Epithelial cell of proximal tubule (primary cell): ENCODE results near the gene GJD3. TPM values are rescaled to one million over a fixed set of nuclear protein-coding genes. Genes with fewer than 3 reads are reported as not detected.
A peak's percentile ranks its signal among the peaks of the same experiment; 100 is the strongest.
"Not testable (repeated sequence)": the region's sequence is repeated elsewhere in the genome, so short reads cannot be mapped to it uniquely, and the experiment has no call there.

Experiments used
- DNase-seq: peaks from one replicate; pipeline ENCODE4 v3.0.0-alpha.2; 2011; ENCODE audit warnings: low read depth
- H3K4me3 ChIP-seq: 2 replicates; pipeline ENCODE4 v1.5.1; 2011; ENCODE audit warnings: low read depth, mild to moderate bottlenecking, low read length
- total RNA-seq: library from RNA; depleted of rRNA; stranded (reverse); fragments of >200 nt; gene quantifications from 2 replicates; pipeline ENCODE4 v1.2.3, GENCODE V29; 2015
- TF ChIP-seq, protein P1 (sequence below): conservative IDR thresholded peaks from 2 replicates; pipeline ENCODE4 v1.5.1; 2012; ENCODE audit warnings: low read depth, mild to moderate bottlenecking, low read length

The GJD3 gene
- total RNA-seq, 1 donor from 2014 or later = not detected

GRCh38 chr17:40402668-40403067, 38.1 kb upstream of the GJD3 start:
- no peak overlapping the region for H3K4me3 ChIP-seq
- TF ChIP-seq, protein P1, sequence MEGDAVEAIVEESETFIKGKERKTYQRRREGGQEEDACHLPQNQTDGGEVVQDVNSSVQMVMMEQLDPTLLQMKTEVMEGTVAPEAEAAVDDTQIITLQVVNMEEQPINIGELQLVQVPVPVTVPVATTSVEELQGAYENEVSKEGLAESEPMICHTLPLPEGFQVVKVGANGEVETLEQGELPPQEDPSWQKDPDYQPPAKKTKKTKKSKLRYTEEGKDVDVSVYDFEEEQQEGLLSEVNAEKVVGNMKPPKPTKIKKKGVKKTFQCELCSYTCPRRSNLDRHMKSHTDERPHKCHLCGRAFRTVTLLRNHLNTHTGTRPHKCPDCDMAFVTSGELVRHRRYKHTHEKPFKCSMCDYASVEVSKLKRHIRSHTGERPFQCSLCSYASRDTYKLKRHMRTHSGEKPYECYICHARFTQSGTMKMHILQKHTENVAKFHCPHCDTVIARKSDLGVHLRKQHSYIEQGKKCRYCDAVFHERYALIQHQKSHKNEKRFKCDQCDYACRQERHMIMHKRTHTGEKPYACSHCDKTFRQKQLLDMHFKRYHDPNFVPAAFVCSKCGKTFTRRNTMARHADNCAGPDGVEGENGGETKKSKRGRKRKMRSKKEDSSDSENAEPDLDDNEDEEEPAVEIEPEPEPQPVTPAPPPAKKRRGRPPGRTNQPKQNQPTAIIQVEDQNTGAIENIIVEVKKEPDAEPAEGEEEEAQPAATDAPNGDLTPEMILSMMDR = peak; percentile 13
- DNase-seq = no peak

GRCh38 chr17:40399185-40399584, 34.6 kb upstream of the GJD3 start:
- TF ChIP-seq, protein P1 = peak; percentile 65

GRCh38 chr17:40386555-40386954, 22.0 kb upstream of the GJD3 start:
- not testable (repeated sequence) for H3K4me3 ChIP-seq

More at GRCh38 chr17:40399185-40399584, 34.6 kb upstream of the GJD3 start:
- H3K4me3 ChIP-seq = no peak overlapping the region
- no peak for DNase-seq

GRCh38 chr17:40382251-40382650, 17.7 kb upstream of the GJD3 start:
- TF ChIP-seq, protein P1 = no peak
- DNase-seq = no peak

More at GRCh38 chr17:40386555-40386954, 22.0 kb upstream of the GJD3 start:
- DNase-seq = not testable (repeated sequence)

GRCh38 chr17:40378966-40379365, 14.4 kb upstream of the GJD3 start:
- no peak overlapping the region for H3K4me3 ChIP-seq
- DNase-seq = no peak
- TF ChIP-seq, protein P1 = no peak

More at GRCh38 chr17:40382251-40382650, 17.7 kb upstream of the GJD3 start:
- no peak overlapping the region for H3K4me3 ChIP-seq

- TF ChIP-seq, protein P1 = no peak
- no peak overlapping the region for H3K4me3 ChIP-seq
- DNase-seq = no peak
These were observed 13.3 kb upstream of the GJD3 start for GRCh38 chr17:40377832-40378231.

- H3K4me3 ChIP-seq, DNase-seq: not testable (repeated sequence)
These were observed 12.0 kb upstream of the GJD3 start for GRCh38 chr17:40376541-40376940.

GRCh38 chr17:40375786-40376185, 11.2 kb upstream of the GJD3 start:
- DNase-seq, H3K4me3 ChIP-seq: not testable (repeated sequence)

DNA sequence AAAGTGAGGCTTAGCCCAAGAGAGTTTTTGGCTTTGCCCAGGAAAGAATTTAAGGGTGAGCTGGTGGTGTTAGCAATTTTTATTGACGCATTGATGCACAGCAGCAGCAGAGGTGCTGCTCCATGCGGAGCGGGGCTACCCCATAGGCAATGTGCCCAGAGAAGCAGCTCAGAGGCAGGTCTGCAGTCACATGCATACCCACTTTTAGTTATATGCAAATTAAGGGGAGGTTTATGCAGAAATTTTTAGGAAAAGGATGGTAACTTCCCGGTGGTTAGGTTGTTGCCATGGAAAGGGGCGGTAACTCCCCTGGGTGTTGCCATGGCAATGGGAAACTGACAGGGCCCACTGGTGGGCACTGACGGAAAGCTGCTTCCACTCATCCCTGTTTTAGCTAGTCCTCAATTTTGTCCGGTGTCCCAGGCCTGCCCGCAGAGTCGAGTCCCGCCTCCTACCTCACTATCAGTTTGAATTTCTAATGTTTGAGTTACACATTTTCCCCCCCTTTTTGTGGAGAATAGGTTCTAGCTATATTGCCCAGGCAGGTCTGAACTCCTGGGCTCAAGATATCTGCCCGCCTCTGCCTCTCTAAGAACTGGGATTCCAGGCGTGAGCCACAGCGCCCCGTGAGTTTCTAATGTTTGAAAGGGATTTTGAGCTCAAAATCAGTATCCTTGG, 10.4 kb upstream of the GJD3 start:
- no peak for DNase-seq
- TF ChIP-seq, protein P1 = no peak
- no peak overlapping the region for H3K4me3 ChIP-seq
